HepG2 (cell line): ENCODE results near the gene CACNA1I. TPM values are rescaled to one million over a fixed set of nuclear protein-coding genes. Genes with fewer than 3 reads are reported as not detected.

Experiments
- ATAC-seq: fragments of 200-7000 bp; cut with Tn5 transposase; 3 replicates; pipeline ENCODE4 v1.9.1; 2020; ENCODE audit warnings: mild to moderate bottlenecking, moderate library complexity
- BruUV-seq: library from RNA; stranded (reverse); fragments of 400-500 nt; replicated peaks from 2 replicates; lab custom pipeline; 2021; lab: Mats Ljungman, UMichigan
- CTCF ChIA-PET: fragments of 300-600 bp; formaldehyde crosslinking; extraction: SDS; loops from one replicate; lab custom pipeline; 2021; ENCODE audit warnings: low total read pairs, inconsistent platforms, low intra/inter-chr PET ratio; lab: Yijun Ruan, JAX
- POLR2A ChIA-PET: fragments of 350-600 bp; sonication (Branson Sonifier 250); formaldehyde crosslinking; loops from one replicate; lab custom pipeline; 2020; ENCODE audit warnings: antibody characterized with exemption, inconsistent platforms; lab: Yijun Ruan, JAX
- DNase-seq: peaks from one replicate; pipeline ENCODE4 v3.0.0-alpha.2; 2015; ENCODE audit warnings: low spot score
- FAIRE-seq: peaks from 3 replicates; lab custom pipeline; 2011; peaks lifted over from hg19 to GRCh38; lab: Jason Lieb, UNC
- H2AFZ ChIP-seq: one replicate; pipeline ENCODE4 v1.6.1; 2011; ENCODE audit warnings: low read length, inconsistent platforms
- H3K27ac ChIP-seq: fragments of 300-600 bp; 3 replicates; pipeline ENCODE4 v1.8.0; 2011; ENCODE audit warnings: mixed run types, mild to moderate bottlenecking, mixed read lengths, low read length, inconsistent platforms; ENCODE audit not compliant: insufficient read depth; ENCODE audit errors: extremely low read length
- H3K27me3 ChIP-seq, 2 experiments: fragments of 200-600 bp in 1 of 2; 2 replicates in 1 of 2; 3 replicates in 1 of 2; pipeline versions ENCODE4 v1.6.0 to v1.8.0; 2011; ENCODE audit warnings: low read length in 2 of 2, mild to moderate bottlenecking in 2 of 2, moderate library complexity in 2 of 2, inconsistent platforms in 1 of 2; ENCODE audit not compliant: insufficient read depth in 2 of 2, control insufficient read depth in 1 of 2
- H3K36me3 ChIP-seq, 2 experiments: fragments of 200-600 bp in 1 of 2; replicated peaks in 1 of 2; 2 replicates in 1 of 2; 3 replicates in 1 of 2; pipeline versions ENCODE4 v1.5.1 to v1.8.0; 2011; ENCODE audit warnings: low read length in 2 of 2, inconsistent platforms in 1 of 2; ENCODE audit not compliant: insufficient read depth in 2 of 2, control insufficient read depth in 1 of 2
- H3K4me1 ChIP-seq: 2 replicates; pipeline ENCODE4 v1.5.1; 2012; ENCODE audit warnings: low read length, inconsistent platforms; ENCODE audit not compliant: insufficient read depth
- H3K4me2 ChIP-seq: 2 replicates; pipeline ENCODE4 v1.6.0; 2011; ENCODE audit warnings: low read depth, low read length, inconsistent platforms
- H3K4me3 ChIP-seq, 3 experiments: fragments of 200-600 bp in 1 of 3; sonication (generic), shearing (Covaris generic) in 1 of 3; replicated peaks in 1 of 3; 2 replicates each; pipeline ENCODE4 v1.5.1; 2011 to 2016; ENCODE audit warnings: low read length in 3 of 3, inconsistent platforms in 2 of 3, low read depth in 2 of 3, mild to moderate bottlenecking in 2 of 3, control low read depth in 1 of 3, mixed read lengths in 1 of 3; ENCODE audit not compliant: insufficient read depth in 1 of 3
- H3K79me2 ChIP-seq: one replicate; pipeline ENCODE4 v1.6.1; 2011; ENCODE audit warnings: low read length, inconsistent platforms; ENCODE audit not compliant: insufficient read depth
- H3K9ac ChIP-seq: 2 replicates; pipeline ENCODE4 v1.6.0; 2011; ENCODE audit warnings: mild to moderate bottlenecking, low read depth, low read length, inconsistent platforms; ENCODE audit not compliant: insufficient read depth
- H3K9me3 ChIP-seq: 2 replicates; pipeline ENCODE4 v1.5.1; 2012; ENCODE audit warnings: mild to moderate bottlenecking, low read length
- H4K20me1 ChIP-seq: 2 replicates; pipeline ENCODE4 v1.6.0; 2011; ENCODE audit warnings: inconsistent platforms, mild to moderate bottlenecking, low read length, moderate library complexity; ENCODE audit not compliant: insufficient read depth
- FOXO4 ChIP-seq: sonication (generic); formaldehyde crosslinking; conservative IDR thresholded peaks from 2 replicates; pipeline ENCODE4 v1.8.1; 2023; ENCODE audit warnings: missing genetic modification reagents
- FUBP1 ChIP-seq: sonication (generic); formaldehyde crosslinking; IDR thresholded peaks from 2 replicates; pipeline ENCODE4 v1.5.1; 2020; ENCODE audit warnings: missing genetic modification reagents, mild to moderate bottlenecking, borderline replicate concordance
- HDAC6 ChIP-seq: fragments of 200-600 bp; sonication (generic); IDR thresholded peaks from 2 replicates; pipeline ENCODE4 v1.7.0; 2017; ENCODE audit warnings: mild to moderate bottlenecking, antibody characterized with exemption, low read length, low read depth
- NFYB ChIP-seq: sonication (generic); formaldehyde crosslinking; IDR thresholded peaks from 2 replicates; pipeline ENCODE4 v1.4.0; 2020; ENCODE audit warnings: missing genetic modification reagents
- NR2F2 ChIP-seq: IDR thresholded peaks from 2 replicates; pipeline ENCODE4 v1.6.1; 2012; ENCODE audit warnings: low read depth, inconsistent platforms, borderline replicate concordance
- SIN3A ChIP-seq: IDR thresholded peaks from 2 replicates; pipeline ENCODE4 v1.6.1; 2011; ENCODE audit warnings: low read depth, mild to moderate bottlenecking, control low read depth, low read length, borderline replicate concordance
- TCF12 ChIP-seq, 2 experiments: fragments of 450-650 bp in 1 of 2; sonication (generic) in 1 of 2; formaldehyde crosslinking in 1 of 2; IDR thresholded peaks; 2 replicates each; pipeline versions ENCODE4 v1.6.1 to v1.8.0; 2017 to 2022; ENCODE audit warnings: antibody characterized with exemption in 1 of 2, mild to moderate bottlenecking in 1 of 2, missing genetic modification reagents in 1 of 2, moderate library complexity in 1 of 2
- ZBTB37 ChIP-seq: sonication (generic); formaldehyde crosslinking; IDR thresholded peaks from 2 replicates; pipeline ENCODE4 v1.4.0; 2020; ENCODE audit warnings: mild to moderate bottlenecking, missing genetic modification reagents
- ZNF629 ChIP-seq: sonication (generic); formaldehyde crosslinking; conservative IDR thresholded peaks from 2 replicates; pipeline ENCODE4 v1.5.0; 2020; ENCODE audit warnings: missing genetic modification reagents
- ZNF800 ChIP-seq: sonication (generic); formaldehyde crosslinking; IDR thresholded peaks from 2 replicates; pipeline ENCODE4 v1.4.0; 2020; ENCODE audit warnings: missing genetic modification reagents
- ZSCAN22 ChIP-seq: sonication (generic); formaldehyde crosslinking; IDR thresholded peaks from 2 replicates; pipeline ENCODE4 v1.4.0; 2020; ENCODE audit warnings: mild to moderate bottlenecking, missing genetic modification reagents
- WGBS: methylation state at CpG from one replicate; pipeline ENCODE4 v1.1.6; 2017; ENCODE audit warnings: low lambda C conversion rate; 5-methylcytosine and 5-hydroxymethylcytosine counted together
- in situ Hi-C: cut with HindIII; loops from 2 replicates; pipeline ENCODE4 v1.10.0; 2017; ENCODE audit warnings: low pct_unique_long_range_greater_than_20kb; ENCODE audit not compliant: extremely low pct_ligation_motif_present
- intact Hi-C: fragments of 100-400 bp; cut with micrococcal nuclease; formaldehyde crosslinking; loops from one replicate; pipeline ENCODE4 v1.10.0; 2022; ENCODE audit not compliant: unreplicated experiment
- polyA plus RNA-seq, 8 experiments: library from polyadenylated mRNA; depleted of rRNA in 3 of 8; stranded (reverse) in 7 of 8; unstranded in 1 of 8; fragments of >200 nt; fragmentation: Illumina TruSeq in 4 of 8; extraction: Trizol in 4 of 8; gene quantifications; 2 replicates each; pipeline versions ENCODE4 v1.2.1 to v1.2.3, GENCODE V29; 2011 to 2016; ENCODE audit warnings: low read depth in 4 of 8, missing spikeins in 1 of 8, mixed read lengths in 1 of 8; ENCODE audit not compliant: insufficient read depth in 1 of 8
- total RNA-seq, 5 experiments: library from RNA; depleted of rRNA; stranded (reverse); fragments of >200 nt; fragmentation: Illumina TruSeq; extraction: Trizol; gene quantifications; 2 replicates each; pipeline ENCODE4 v1.2.3, GENCODE V29; 2016; ENCODE audit warnings: low read depth in 1 of 5

The CACNA1I gene
- total and polyA plus RNA-seq, 2 of the 13 experiments (the other 11 are each of a cell fraction or from before 2014, with no cell fraction given): not detected

- ATAC-seq (no peak), FAIRE-seq (no peak), DNase-seq (no peak)
- H3K9ac ChIP-seq: no peak overlapping the region
- in situ Hi-C loops: no loop called here
- intact Hi-C loops: no loop called here
- no peak overlapping the region for H3K4me3 ChIP-seq
- H3K9me3 ChIP-seq: no peaks in the 10 kb centered on the region
- H4K20me1 ChIP-seq: no peaks in the 10 kb centered on the region
- ChIA-PET POLR2A (no interaction called here), CTCF (no interaction called here)
- H3K4me2 ChIP-seq: no peak overlapping the region
- WGBS: 15% methylated on average over 3 of the region's 4 CpGs
- H3K27me3 ChIP-seq: peaks cover 9 to 62% of the 10 kb centered on the region in 2 experiments; a peak in 4 of 5 replicates
- H2AFZ ChIP-seq: no peak overlapping the region
- H3K36me3 ChIP-seq: no peaks in the 10 kb centered on the region
- no peaks in the 10 kb centered on the region for H3K4me1 ChIP-seq
- H3K79me2 ChIP-seq: no peaks in the 10 kb centered on the region
- BruUV-seq: no TSS peak
- TF ChIP-seq ZNF800: no peak
- TF ChIP-seq ZNF629 (CRISPR knock-in tag): 0 out of 2 replicates have a peak, but pooled peaks have one; percentile 7
- H3K27ac ChIP-seq: no peak overlapping the region
Observed at GRCh38 chr22:39576027-39576426, 5.5 kb downstream of the CACNA1I start.

- no peak for DNase-seq
- no peak for TF ChIP-seq NR2F2
- TF ChIP-seq HDAC6: no peak
- TF ChIP-seq FUBP1 (CRISPR knock-in tag): no peak
- no peak for TF ChIP-seq TCF12 (IDR thresholded peaks at IDR 0.05)
- TF ChIP-seq TCF12 (CRISPR knock-in tag; IDR thresholded peaks at IDR 0.05): no peak
- no peak for TF ChIP-seq SIN3A
- TF ChIP-seq ZSCAN22 (CRISPR knock-in tag): no peak
- no peak for TF ChIP-seq NFYB (CRISPR knock-in tag)
- TF ChIP-seq ZBTB37 (CRISPR knock-in tag): no peak
- TF ChIP-seq FOXO4: no peak
Observed at GRCh38 chr22:39577366-39577765, 6.8 kb downstream of the CACNA1I start.

More at GRCh38 chr22:39577366-39577765, 6.8 kb downstream of the CACNA1I start:
- in situ Hi-C loops (no loop called here), intact Hi-C loops (no loop called here)
- no peak overlapping the region for H3K27ac ChIP-seq
- ChIA-PET CTCF (no interaction called here), POLR2A (no interaction called here)
- H3K36me3 ChIP-seq: no peaks in the 10 kb centered on the region
- H3K4me3 ChIP-seq: no peak overlapping the region
- FAIRE-seq: no peak
- WGBS: 25% methylated on average over 20 of the region's 21 CpGs
- peaks cover 9 to 63% of the 10 kb centered on the region in 2 experiments; a peak in 4 of 5 replicates for H3K27me3 ChIP-seq
- H2AFZ ChIP-seq: no peak overlapping the region
- no peaks in the 10 kb centered on the region for H3K9me3 ChIP-seq
- no TSS peak for BruUV-seq
- ATAC-seq: no peak
- H3K4me2 ChIP-seq: no peak overlapping the region
- H4K20me1 ChIP-seq: no peaks in the 10 kb centered on the region
- H3K79me2 ChIP-seq: no peaks in the 10 kb centered on the region
- no peaks in the 10 kb centered on the region for H3K4me1 ChIP-seq
- no peak overlapping the region for H3K9ac ChIP-seq
